Left ventricle myocardium superior (tissue), 1 donor: ENCODE measurements around the gene RHBG. TPM values are rescaled to one million over a fixed set of nuclear protein-coding genes. Genes with fewer than 3 reads are reported as not detected.
A peak's percentile ranks its signal among the peaks of the same experiment; 100 is the strongest.
"Not testable (repeated sequence)": the region's sequence is repeated elsewhere in the genome, so short reads cannot be mapped to it uniquely, and the experiment has no call there.

Experiments
- ATAC-seq: fragments of 200-7000 bp; cut with Tn5 transposase; one replicate; pipeline ENCODE4 v1.9.1; 2020; ENCODE audit warnings: mild to moderate bottlenecking, moderate library complexity
- DNase-seq: peaks from one replicate; pipeline ENCODE4 v3.0.0-alpha.2; 2020
- intact Hi-C: fragments of 100-400 bp; cut with micrococcal nuclease; formaldehyde crosslinking; loops from one replicate; pipeline ENCODE4 v1.11.0; 2022
- total RNA-seq: library from RNA; stranded (reverse); fragmentation: NEBNext Ultra II Directional; extraction: Animal tissue kit (Norgen Biotek cat#: 25700); gene quantifications from one replicate; pipeline ENCODE4 v1.2.1, GENCODE V29; 2021
- donor health status: DM: no; HTN: yes; CAD: no; lungs with severe emphysema.

Gene RHBG
- total RNA-seq, 1 donor from 2014 or later = not detected

- intact Hi-C loops = no loop called here
- DNase-seq (no peak), ATAC-seq (no peak)
Measured at GRCh38 chr1:156359249-156359648, 9.8 kb upstream of the RHBG start.

- DNase-seq = no peak
- no peak for ATAC-seq
- intact Hi-C loops = no loop called here
Measured at GRCh38 chr1:156359973-156360372, 9.0 kb upstream of the RHBG start.

GRCh38 chr1:156360534-156360933 is 8.5 kb upstream of the RHBG start:
- no peak for ATAC-seq
- no peak for DNase-seq
- intact Hi-C loops = no loop called here

GRCh38 chr1:156365754-156366153 is 3.3 kb upstream of the RHBG start:
- intact Hi-C loops = no loop called here
- DNase-seq = no peak
- ATAC-seq = no peak

GRCh38 chr1:156366378-156367166 is 2.4 kb upstream of the RHBG start:
- intact Hi-C loops = no loop called here
- ATAC-seq (no peak), DNase-seq (no peak)

- no peak for ATAC-seq
- intact Hi-C loops = no loop called here
- no peak for DNase-seq
Measured at GRCh38 chr1:156367383-156368156, 1.4 kb upstream of the RHBG start.

GRCh38 chr1:156368157-156368658 is 803 bp upstream of the RHBG start:
- DNase-seq (no peak), ATAC-seq (no peak)
- intact Hi-C loops = no loop called here

- ATAC-seq, intact Hi-C loops: not testable (repeated sequence)
Measured at GRCh38 chr1:156369685-156370286, 775 bp downstream of the RHBG start.

GRCh38 chr1:156371553-156372264 is 2.7 kb downstream of the RHBG start:
- ATAC-seq (no peak), DNase-seq (peak; percentile 68)
- intact Hi-C loops = no loop called here

More at GRCh38 chr1:156369685-156370286, 775 bp downstream of the RHBG start:
- not testable (repeated sequence) for DNase-seq

GRCh38 chr1:156372265-156372586 is 3.2 kb downstream of the RHBG start:
- intact Hi-C loops = no loop called here
- DNase-seq (no peak), ATAC-seq (no peak)

GRCh38 chr1:156372876-156373275 is 3.9 kb downstream of the RHBG start:
- intact Hi-C loops = no loop called here
- ATAC-seq (no peak), DNase-seq (no peak)

- intact Hi-C loops = no loop called here
- no peak for DNase-seq
- no peak for ATAC-seq
Measured at GRCh38 chr1:156373546-156373945, 4.5 kb downstream of the RHBG start.

GRCh38 chr1:156376146-156376545 is 7.1 kb downstream of the RHBG start:
- intact Hi-C loops = no loop called here
- no peak for ATAC-seq
- no peak for DNase-seq

- no peak for DNase-seq
- intact Hi-C loops = no loop called here
- no peak for ATAC-seq
Measured at GRCh38 chr1:156376958-156377919, 8.2 kb downstream of the RHBG start.

GRCh38 chr1:156378557-156378956 is 9.5 kb downstream of the RHBG start:
- intact Hi-C loops = no loop called here
- ATAC-seq = no peak
- DNase-seq = no peak

GRCh38 chr1:156379420-156380165 is 10.6 kb downstream of the RHBG start:
- DNase-seq (no peak), ATAC-seq (no peak)
- intact Hi-C loops = no loop called here

GRCh38 chr1:156382561-156382960 is 13.6 kb downstream of the RHBG start:
- DNase-seq (no peak), ATAC-seq (no peak)
- intact Hi-C loops = no loop called here

GRCh38 chr1:156383023-156383422 is 14.0 kb downstream of the RHBG start:
- intact Hi-C loops = no loop called here
- DNase-seq (peak; percentile 63), ATAC-seq (peak; percentile 89)
